ENCODE measurements around the gene TUBA1C. TPM values are rescaled to one million over a fixed set of nuclear protein-coding genes. Genes with fewer than 3 reads are reported as not detected.

TUBA1C gene
- total RNA-seq, 1 experiment from 2014 or later = 472 TPM

DNA sequence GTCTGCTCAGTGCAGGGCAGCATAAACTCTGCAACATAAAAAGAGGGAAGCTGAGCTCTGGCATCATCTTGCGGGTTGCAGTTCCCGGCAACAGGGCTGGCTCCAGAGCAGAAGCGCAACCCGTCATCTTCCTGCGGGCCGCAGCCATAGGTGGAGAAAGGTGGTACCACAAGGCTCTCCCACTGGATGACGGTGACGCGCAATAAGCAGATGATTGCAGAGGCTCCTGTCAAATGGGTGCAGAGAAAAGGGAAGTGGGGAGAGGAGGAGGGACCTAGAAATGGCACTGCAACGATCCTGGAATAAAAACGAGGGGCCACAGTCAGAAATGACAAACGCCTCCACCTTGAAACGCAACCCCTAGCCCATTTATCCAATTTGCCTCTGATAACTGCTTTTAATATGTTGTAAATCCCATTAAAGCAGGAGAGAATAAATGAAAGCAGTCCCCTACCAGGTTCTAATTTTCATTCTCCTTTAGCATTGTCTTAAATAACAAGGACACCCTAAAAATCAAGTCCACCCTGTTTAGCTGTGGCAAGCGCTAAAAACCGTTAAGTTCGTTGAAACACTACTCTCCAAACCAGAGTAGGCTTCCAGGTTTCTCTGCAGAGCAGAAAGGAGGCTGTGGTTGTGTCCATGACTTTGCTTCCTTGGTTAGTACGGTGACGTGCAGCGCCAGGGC, 30.9 kb upstream of the TUBA1C start:
- no peaks in the 10 kb centered on the region for H3K9me3 Mint-ChIP-seq (ENCODE audit: low read depth, unreplicated experiment)
- no peak for DNase-seq
- peaks cover 11% of the 10 kb centered on the region for H3K36me3 Mint-ChIP-seq (ENCODE audit: insufficient read depth, unreplicated experiment)
- intact Hi-C loops (cut with micrococcal nuclease; ENCODE audit: unreplicated experiment) = loop anchor here (2.0 kb wide), 1 partner anchor 101 kb away; no protein-coding TSS in a partner anchor
- H3K4me1 Mint-ChIP-seq (ENCODE audit: low read depth, unreplicated experiment) = no peaks in the 10 kb centered on the region
- no TSS peak for BruUV-seq (replicated peaks)
- CTCF ChIA-PET = interaction anchor here (1.8 kb wide), 2 partner anchors 146 to 170 kb away, joined by 8 to 14 read pairs; no protein-coding TSS in a partner anchor
- H3K4me3 Mint-ChIP-seq (ENCODE audit: low read depth, unreplicated experiment) = peak overlapping the region; percentile 65
- H3K27me3 Mint-ChIP-seq (ENCODE audit: unreplicated experiment) = no peaks in the 10 kb centered on the region
- no peak overlapping the region for H3K27ac Mint-ChIP-seq (ENCODE audit: unreplicated experiment)
- TF ChIP-seq, protein P1, sequence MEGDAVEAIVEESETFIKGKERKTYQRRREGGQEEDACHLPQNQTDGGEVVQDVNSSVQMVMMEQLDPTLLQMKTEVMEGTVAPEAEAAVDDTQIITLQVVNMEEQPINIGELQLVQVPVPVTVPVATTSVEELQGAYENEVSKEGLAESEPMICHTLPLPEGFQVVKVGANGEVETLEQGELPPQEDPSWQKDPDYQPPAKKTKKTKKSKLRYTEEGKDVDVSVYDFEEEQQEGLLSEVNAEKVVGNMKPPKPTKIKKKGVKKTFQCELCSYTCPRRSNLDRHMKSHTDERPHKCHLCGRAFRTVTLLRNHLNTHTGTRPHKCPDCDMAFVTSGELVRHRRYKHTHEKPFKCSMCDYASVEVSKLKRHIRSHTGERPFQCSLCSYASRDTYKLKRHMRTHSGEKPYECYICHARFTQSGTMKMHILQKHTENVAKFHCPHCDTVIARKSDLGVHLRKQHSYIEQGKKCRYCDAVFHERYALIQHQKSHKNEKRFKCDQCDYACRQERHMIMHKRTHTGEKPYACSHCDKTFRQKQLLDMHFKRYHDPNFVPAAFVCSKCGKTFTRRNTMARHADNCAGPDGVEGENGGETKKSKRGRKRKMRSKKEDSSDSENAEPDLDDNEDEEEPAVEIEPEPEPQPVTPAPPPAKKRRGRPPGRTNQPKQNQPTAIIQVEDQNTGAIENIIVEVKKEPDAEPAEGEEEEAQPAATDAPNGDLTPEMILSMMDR (IDR thresholded peaks at IDR 0.05; ENCODE audit: unreplicated experiment) = no peak

DNA sequence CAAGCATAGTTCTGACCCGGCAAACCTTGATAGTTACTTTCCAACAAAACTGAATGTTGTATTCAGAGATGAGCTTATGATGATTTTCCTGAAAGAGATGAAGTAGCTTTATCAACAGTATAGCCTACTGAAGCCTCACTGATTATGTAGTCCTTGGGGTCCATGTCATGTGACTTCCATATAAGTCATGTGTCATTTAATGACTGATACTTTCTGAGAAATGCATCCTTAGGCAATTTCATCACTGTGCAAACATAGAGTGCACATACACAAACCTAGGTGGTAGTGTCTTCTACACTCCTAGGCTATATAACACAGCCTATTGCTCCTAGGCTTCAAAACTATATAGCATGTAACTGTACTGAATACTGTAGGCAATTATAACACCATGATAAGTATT, 28.5 kb upstream of the TUBA1C start:
- Mint-ChIP-seq H3K36me3 (ENCODE audit: insufficient read depth, unreplicated experiment) (peaks cover 11% of the 10 kb centered on the region), H3K9me3 (ENCODE audit: low read depth, unreplicated experiment) (no peaks in the 10 kb centered on the region), H3K4me1 (ENCODE audit: low read depth, unreplicated experiment) (no peaks in the 10 kb centered on the region), H3K27me3 (ENCODE audit: unreplicated experiment) (no peaks in the 10 kb centered on the region), H3K27ac (ENCODE audit: unreplicated experiment) (no peak overlapping the region), H3K4me3 (ENCODE audit: low read depth, unreplicated experiment) (no peak overlapping the region)
- TF ChIP-seq, protein P1 (IDR thresholded peaks at IDR 0.05; ENCODE audit: unreplicated experiment) = no peak
- no peak for DNase-seq
- no TSS peak for BruUV-seq (replicated peaks)
- CTCF ChIA-PET = no interaction called here
- intact Hi-C loops (cut with micrococcal nuclease; ENCODE audit: unreplicated experiment) = no loop called here

DNA sequence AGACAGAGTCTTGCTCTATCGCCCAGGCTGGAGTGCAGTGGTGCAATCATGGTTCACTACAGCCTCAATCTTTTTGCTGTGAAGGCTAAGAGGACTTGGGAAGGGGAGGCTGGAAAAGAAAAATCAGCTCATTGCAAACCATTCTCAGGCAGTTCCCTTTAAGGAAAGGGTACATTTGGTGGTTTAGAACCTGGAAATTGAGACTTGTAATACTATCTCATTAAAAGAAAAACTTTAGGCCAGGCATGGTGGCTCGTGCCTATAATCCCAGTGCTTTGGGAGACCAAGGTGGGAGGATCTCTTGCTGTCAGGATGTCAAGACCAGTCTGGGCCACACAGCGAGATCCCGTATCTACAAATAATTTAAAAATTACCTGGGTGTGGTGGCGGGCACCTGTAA, 21.3 kb upstream of the TUBA1C start:
- Mint-ChIP-seq H3K36me3 (ENCODE audit: insufficient read depth, unreplicated experiment) (no peaks in the 10 kb centered on the region), H3K27me3 (ENCODE audit: unreplicated experiment) (no peaks in the 10 kb centered on the region), H3K27ac (ENCODE audit: unreplicated experiment) (no peak overlapping the region), H3K9me3 (ENCODE audit: low read depth, unreplicated experiment) (no peaks in the 10 kb centered on the region), H3K4me1 (ENCODE audit: low read depth, unreplicated experiment) (no peaks in the 10 kb centered on the region), H3K4me3 (ENCODE audit: low read depth, unreplicated experiment) (no peak overlapping the region)
- intact Hi-C loops (cut with micrococcal nuclease; ENCODE audit: unreplicated experiment) = no loop called here
- CTCF ChIA-PET = no interaction called here
- TF ChIP-seq, protein P1 (IDR thresholded peaks at IDR 0.05; ENCODE audit: unreplicated experiment) = no peak
- no peak for DNase-seq
- BruUV-seq (replicated peaks) = no TSS peak

DNA sequence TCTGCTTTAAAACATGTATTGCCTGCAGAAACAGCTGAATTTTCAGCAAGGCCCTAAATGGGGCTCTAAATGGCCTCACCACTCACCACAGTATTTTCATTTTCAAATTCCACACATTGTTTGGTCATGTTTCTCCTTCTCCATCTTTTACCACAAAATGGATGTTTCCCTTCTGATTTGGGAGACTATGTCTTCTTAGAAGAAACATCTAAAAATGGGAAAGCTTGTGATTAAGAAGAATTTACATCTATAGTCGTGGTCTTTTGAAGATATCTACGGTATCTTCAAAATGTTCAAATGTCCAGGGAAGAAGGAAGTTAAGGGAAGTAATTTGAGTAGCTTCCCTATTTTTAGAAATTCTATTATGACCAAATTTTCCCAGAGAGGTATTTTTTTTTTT, 20.7 kb upstream of the TUBA1C start:
- Mint-ChIP-seq H3K27me3 (ENCODE audit: unreplicated experiment) (no peaks in the 10 kb centered on the region), H3K9me3 (ENCODE audit: low read depth, unreplicated experiment) (no peaks in the 10 kb centered on the region), H3K4me3 (ENCODE audit: low read depth, unreplicated experiment) (no peak overlapping the region), H3K4me1 (ENCODE audit: low read depth, unreplicated experiment) (no peaks in the 10 kb centered on the region), H3K27ac (ENCODE audit: unreplicated experiment) (no peak overlapping the region), H3K36me3 (ENCODE audit: insufficient read depth, unreplicated experiment) (no peaks in the 10 kb centered on the region)
- CTCF ChIA-PET = interaction anchor here (0.6 kb wide), 1 partner anchor 54 kb away, joined by 7 read pairs; no protein-coding TSS in a partner anchor
- BruUV-seq (replicated peaks) = no TSS peak
- no peak for DNase-seq
- intact Hi-C loops (cut with micrococcal nuclease; ENCODE audit: unreplicated experiment) = no loop called here
- TF ChIP-seq, protein P1 (IDR thresholded peaks at IDR 0.05; ENCODE audit: unreplicated experiment) = no peak

Measured in Calu3 (cell line).